IMR-90 (cell line): ENCODE measurements around the gene FSIP1. TPM values are rescaled to one million over a fixed set of nuclear protein-coding genes. Genes with fewer than 3 reads are reported as not detected.

Experiments used
- ATAC-seq: fragments of 200-7000 bp; cut with Tn5 transposase; 2 replicates; pipeline ENCODE4 v1.9.1; 2020; ENCODE audit warnings: low read depth, mild to moderate bottlenecking, moderate library complexity
- BruUV-seq: library from RNA; stranded (reverse); fragments of 400-500 nt; replicated peaks from 2 replicates; lab custom pipeline; 2021; lab: Mats Ljungman, UMichigan
- CTCF ChIA-PET: fragments of 300-600 bp; formaldehyde crosslinking; extraction: SDS; loops from one replicate; lab custom pipeline; 2021; ENCODE audit warnings: antibody characterized with exemption; lab: Yijun Ruan, JAX
- POLR2A ChIA-PET: fragments of 300-600 bp; sonication (Branson Sonifier 250); formaldehyde crosslinking; loops from one replicate; lab custom pipeline; 2022; ENCODE audit warnings: antibody characterized with exemption; ENCODE audit not compliant: unreplicated experiment; lab: Charles Lee
- DNase-seq: peaks from one replicate; pipeline ENCODE4 v3.0.0; 2013
- H2AFZ ChIP-seq: replicated peaks from 2 replicates; pipeline ENCODE3; 2013; ENCODE audit warnings: low read length, mild to moderate bottlenecking; ENCODE audit not compliant: poor library complexity
- H2AK5ac ChIP-seq: 2 replicates; pipeline ENCODE4 v1.6.1; 2013; ENCODE audit warnings: low read depth, low read length, inconsistent platforms
- H2AK9ac ChIP-seq: replicated peaks from 2 replicates; pipeline ENCODE3; 2013; ENCODE audit warnings: mild to moderate bottlenecking, low read depth, low read length, moderate library complexity; ENCODE audit not compliant: poor library complexity
- H2BK120ac ChIP-seq: 2 replicates; pipeline ENCODE4 v1.6.1; 2013; ENCODE audit warnings: low read depth, low read length, inconsistent platforms
- H2BK15ac ChIP-seq: 3 replicates; pipeline ENCODE4 v1.6.1; 2013; ENCODE audit warnings: low read depth, low read length, inconsistent platforms
- H2BK20ac ChIP-seq: 2 replicates; pipeline ENCODE4 v1.6.1; 2013; ENCODE audit warnings: low read depth, mild to moderate bottlenecking, inconsistent platforms, low read length, moderate library complexity
- H2BK5ac ChIP-seq: 2 replicates; pipeline ENCODE4 v1.6.1; 2013; ENCODE audit warnings: mild to moderate bottlenecking, low read depth, low read length, inconsistent platforms; ENCODE audit not compliant: poor library complexity, severe bottlenecking
- H3K14ac ChIP-seq: replicated peaks from 2 replicates; pipeline ENCODE4 v1.6.1; 2013; ENCODE audit warnings: low read depth, low read length, inconsistent platforms
- H3K18ac ChIP-seq: 2 replicates; pipeline ENCODE4 v1.6.1; 2013; ENCODE audit warnings: low read depth, low read length, control low read depth
- H3K23ac ChIP-seq: 2 replicates; pipeline ENCODE4 v1.6.1; 2013; ENCODE audit warnings: low read depth, low read length, inconsistent platforms
- H3K27ac ChIP-seq: 2 replicates; pipeline ENCODE4 v1.5.1; 2013; ENCODE audit warnings: mild to moderate bottlenecking, control low read depth, low read length; ENCODE audit not compliant: insufficient read depth
- H3K27me3 ChIP-seq: 2 replicates; pipeline ENCODE4 v1.6.1; 2013; ENCODE audit warnings: low read length; ENCODE audit not compliant: control insufficient read depth, insufficient read depth
- H3K36me3 ChIP-seq: 2 replicates; pipeline ENCODE4 v1.6.1; 2013; ENCODE audit warnings: low read length, mixed read lengths; ENCODE audit not compliant: control insufficient read depth, insufficient read depth
- H3K4ac ChIP-seq: 2 replicates; pipeline ENCODE4 v1.6.1; 2013; ENCODE audit warnings: low read depth, low read length, inconsistent platforms
- H3K4me1 ChIP-seq: 2 replicates; pipeline ENCODE4 v1.6.1; 2013; ENCODE audit warnings: low read length, mixed read lengths; ENCODE audit not compliant: control insufficient read depth, insufficient read depth
- H3K4me2 ChIP-seq: 2 replicates; pipeline ENCODE4 v1.6.1; 2013; ENCODE audit warnings: low read depth, mild to moderate bottlenecking, control low read depth, low read length, moderate library complexity
- H3K4me3 ChIP-seq: 2 replicates; pipeline ENCODE4 v1.5.1; 2013; ENCODE audit warnings: low read depth, mild to moderate bottlenecking, control low read depth, low read length, moderate library complexity; ENCODE audit not compliant: insufficient read depth
- H3K56ac ChIP-seq: 2 replicates; pipeline ENCODE4 v1.6.1; 2013; ENCODE audit warnings: low read length, inconsistent platforms; ENCODE audit not compliant: insufficient read depth; ENCODE audit errors: extremely low read depth
- H3K79me1 ChIP-seq, 2 experiments: 2 replicates each; pipeline ENCODE4 v1.6.1; 2013; ENCODE audit warnings: low read length in 2 of 2, inconsistent platforms in 1 of 2, low read depth in 1 of 2
- H3K9ac ChIP-seq: 2 replicates; pipeline ENCODE4 v1.6.1; 2013; ENCODE audit warnings: low read depth, low read length, control low read depth
- H3K9me1 ChIP-seq: 2 replicates; pipeline ENCODE4 v1.6.1; 2013; ENCODE audit warnings: low read length, inconsistent platforms; ENCODE audit not compliant: insufficient read depth
- H3K9me3 ChIP-seq: 2 replicates; pipeline ENCODE4 v1.6.1; 2013; ENCODE audit warnings: low read length; ENCODE audit not compliant: control insufficient read depth, insufficient read depth
- H4K20me1 ChIP-seq: 2 replicates; pipeline ENCODE4 v1.6.1; 2013; ENCODE audit warnings: low read length, inconsistent platforms; ENCODE audit not compliant: insufficient read depth
- H4K5ac ChIP-seq: 2 replicates; pipeline ENCODE4 v1.6.1; 2013; ENCODE audit warnings: mild to moderate bottlenecking, low read depth, low read length, control low read depth
- H4K8ac ChIP-seq, 2 experiments: 2 replicates each; pipeline ENCODE4 v1.6.1; 2013; ENCODE audit warnings: low read depth in 2 of 2, low read length in 2 of 2, control low read depth in 1 of 2, inconsistent platforms in 1 of 2
- H4K91ac ChIP-seq: 2 replicates; pipeline ENCODE4 v1.6.1; 2013; ENCODE audit warnings: low read depth, low read length, inconsistent platforms; ENCODE audit not compliant: insufficient read depth
- BHLHE40 ChIP-seq: fragments of 150-350 bp; IDR thresholded peaks from 2 replicates; pipeline ENCODE4 v1.6.1; 2016; ENCODE audit warnings: mild to moderate bottlenecking, low read depth, low read length
- FOS ChIP-seq: fragments of 150-350 bp; IDR thresholded peaks from 2 replicates; pipeline ENCODE4 v1.6.1; 2016; ENCODE audit warnings: low read depth, low read length
- MAFK ChIP-seq: IDR thresholded peaks from 2 replicates; pipeline ENCODE4 v1.6.1; 2012; ENCODE audit warnings: low read depth, low read length, improper control_type of control experiment
- SMC3 ChIP-seq: fragments of 150-350 bp; IDR thresholded peaks from 2 replicates; pipeline ENCODE4 v1.6.1; 2016; ENCODE audit warnings: low read depth, mild to moderate bottlenecking, antibody characterized with exemption, low read length, moderate library complexity
- dilution Hi-C: fragments of 300-500 bp; cut with HindIII; formaldehyde crosslinking; loops from one replicate; pipeline ENCODE4 v1.14.3; 2018; ENCODE audit warnings: low sequenced_read_pairs; ENCODE audit not compliant: unreplicated experiment
- in situ Hi-C: fragments of 300-500 bp; cut with MboI; formaldehyde crosslinking; loops from 3 replicates; pipeline ENCODE4 v1.14.3; 2019; ENCODE audit warnings: low sequenced_read_pairs, inconsistent platforms, mixed read lengths
- intact Hi-C: fragments of 100-400 bp; cut with micrococcal nuclease; formaldehyde crosslinking; loops from 2 replicates; pipeline ENCODE4 v1.10.0; 2022
- polyA plus RNA-seq, 3 experiments: library from polyadenylated mRNA; depleted of rRNA; stranded (reverse); fragments of >200 nt; gene quantifications; 2 replicates each; pipeline ENCODE4 v1.2.3, GENCODE V29; 2012; ENCODE audit warnings: low replicate concordance in 1 of 3
- total RNA-seq: library from RNA; depleted of rRNA; stranded (reverse); fragments of >200 nt; gene quantifications from 2 replicates; pipeline ENCODE4 v1.2.3, GENCODE V29; 2012

Gene FSIP1
- total and polyA plus RNA-seq, 2 of the 4 experiments (the other 2 are of a cell fraction), result 0.10 to 0.18 TPM

DNA sequence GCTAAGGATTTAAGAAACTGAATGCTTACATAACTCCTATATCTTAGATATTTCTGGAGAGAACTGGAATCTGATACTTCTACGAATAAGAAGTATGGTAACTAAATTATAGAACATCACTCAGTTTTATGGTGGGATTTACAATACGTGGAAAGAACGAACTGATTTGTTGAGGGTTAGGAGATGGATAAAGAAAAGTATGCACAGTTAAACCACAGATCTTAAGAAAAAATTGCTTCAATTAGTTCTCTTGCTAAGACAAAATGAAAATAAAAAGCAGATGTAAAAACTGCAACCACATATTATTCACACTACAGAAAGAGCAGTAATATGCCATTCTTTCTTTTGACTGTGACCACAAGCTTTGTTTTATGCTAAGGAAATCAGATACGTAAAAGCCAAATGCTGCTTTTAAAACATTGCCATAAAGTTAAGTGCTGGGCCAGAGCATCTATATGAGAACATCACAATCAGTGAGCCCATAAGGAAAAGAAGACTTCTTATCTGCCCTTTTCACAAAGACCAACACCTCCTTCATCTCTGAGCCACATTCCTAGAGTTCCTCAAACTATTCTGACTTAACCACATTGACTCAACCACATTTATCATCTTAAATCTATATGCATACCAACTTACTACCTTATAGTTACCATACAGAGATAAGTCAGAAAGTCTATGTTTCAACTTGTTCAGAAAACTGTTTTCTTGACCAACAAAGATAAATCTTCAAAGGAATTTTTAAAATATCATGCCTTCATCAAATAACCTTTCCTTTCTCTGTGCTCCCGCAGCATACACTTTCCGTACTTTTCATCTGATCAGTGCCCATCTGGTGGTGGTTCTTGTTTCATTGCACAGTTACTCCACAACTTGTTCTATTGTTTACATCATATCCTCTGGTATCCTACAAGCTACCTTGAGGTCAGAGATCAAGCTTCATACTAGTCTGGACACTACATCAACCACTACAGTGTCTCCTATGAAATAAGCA is 61.7 kb downstream of the FSIP1 start (continued):
- TF ChIP-seq SMC3 (no peak), FOS (no peak), BHLHE40 (no peak)

GRCh38 chr15:39720081-39720480 is 62.6 kb downstream of the FSIP1 start:
- Histone ChIP-seq H3K79me1 (no peaks in the 10 kb centered on the region), H3K36me3 (no peaks in the 10 kb centered on the region), H3K23ac (no peak overlapping the region), H3K27ac (no peak overlapping the region), H3K9me1 (peaks cover 7% of the 10 kb centered on the region; the same call in 1 of the 2 replicates), H2BK5ac (no peak overlapping the region), H2AFZ (no peak overlapping the region), H2AK5ac (no peak overlapping the region), H2BK20ac (no peak overlapping the region), H3K4ac (no peak overlapping the region), H3K9me3 (no peaks in the 10 kb centered on the region), H3K4me1 (peaks cover 2% of the 10 kb centered on the region; the same call in 1 of the 2 replicates), H3K18ac (no peak overlapping the region), H3K9ac (no peak overlapping the region), H4K91ac (no peak overlapping the region), H3K56ac (no peak overlapping the region; the same call in 1 of the 2 replicates), H3K4me2 (no peak overlapping the region), H4K20me1 (no peaks in the 10 kb centered on the region), H4K8ac (no peak overlapping the region), H3K4me3 (no peak overlapping the region), H3K27me3 (no peaks in the 10 kb centered on the region), H4K5ac (no peak overlapping the region), H2BK15ac (no peak overlapping the region), H2AK9ac (no peak overlapping the region), H2BK120ac (no peak overlapping the region), H3K14ac (no peak overlapping the region)
- in situ Hi-C loops (no loop called here), dilution Hi-C loops (no loop called here), intact Hi-C loops (no loop called here)
- ATAC-seq, result no peak
- POLR2A ChIA-PET, result no interaction called here
- peak; percentile 40; the same call in 1 of the 2 replicates for TF ChIP-seq MAFK
- no peak for TF ChIP-seq BHLHE40
- BruUV-seq, result no TSS peak
- CTCF ChIA-PET, result no interaction called here
- no peak for DNase-seq
